ENCODE data around the gene AMDHD2. TPM values are rescaled to one million over a fixed set of nuclear protein-coding genes. Genes with fewer than 3 reads are reported as not detected.
"Not testable (repeated sequence)": the region's sequence is repeated elsewhere in the genome, so short reads cannot be mapped to it uniquely, and the experiment has no call there.

The AMDHD2 gene, protein sequence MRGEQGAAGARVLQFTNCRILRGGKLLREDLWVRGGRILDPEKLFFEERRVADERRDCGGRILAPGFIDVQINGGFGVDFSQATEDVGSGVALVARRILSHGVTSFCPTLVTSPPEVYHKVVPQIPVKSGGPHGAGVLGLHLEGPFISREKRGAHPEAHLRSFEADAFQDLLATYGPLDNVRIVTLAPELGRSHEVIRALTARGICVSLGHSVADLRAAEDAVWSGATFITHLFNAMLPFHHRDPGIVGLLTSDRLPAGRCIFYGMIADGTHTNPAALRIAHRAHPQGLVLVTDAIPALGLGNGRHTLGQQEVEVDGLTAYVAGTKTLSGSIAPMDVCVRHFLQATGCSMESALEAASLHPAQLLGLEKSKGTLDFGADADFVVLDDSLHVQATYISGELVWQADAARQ
- total RNA-seq = 10 to 100 TPM; 25.5 to 34.3 TPM
- long read RNA-seq, donor 1, partial matches to known transcripts = 3 of 21 reads
- long read RNA-seq, donor 1, other reads (novel, unspliced or antisense) = 11 of 21 reads
- long read RNA-seq, donor 2, transcript AMDHD2-202 (10 exons, 3,273 nt) = minor isoform, 18 of 83 reads
- long read RNA-seq, donor 2, transcript AMDHD2-201 (11 exons, 1,459 nt) = major isoform, 34 of 83 reads
- long read RNA-seq, donor 2, transcript AMDHD2-219 (10 exons, 2,890 nt) = minor isoform, 6 of 83 reads
- long read RNA-seq, donor 2, partial matches to known transcripts = 1 of 83 reads
- long read RNA-seq, donor 2, other reads (novel, unspliced or antisense) = 24 of 83 reads

GRCh38 chr16:2520097-2520783, at the start of gene AMDHD2:
Gene AMDHD2, plus strand, starts transcription at chr16:2520371. Its CDS starts 88 bp downstream, at chr16:2520459.
- DNase-seq (ENCODE audit: low spot score) = peak; percentile 97
- intact Hi-C loops (cut with DNase I) = loop anchor here in 1 of 2 donors (10.0 kb wide), 1 partner anchor 315 kb away; the partner anchor contains the start of gene MLST8

GRCh38 chr16:2470603-2471015, 49.6 kb upstream of the AMDHD2 start:
- intact Hi-C loops (cut with DNase I) = no loop called here

GRCh38 chr16:2471016-2471652, 49.0 kb upstream of the AMDHD2 start, which contains the start of gene NTN3:
Gene NTN3, plus strand, starts transcription at chr16:2471297. Its CDS starts 405 bp downstream, at chr16:2471702.
- intact Hi-C loops (cut with DNase I) = no loop called here
- DNase-seq (ENCODE audit: low spot score) = no peak

More at GRCh38 chr16:2470603-2471015, 49.6 kb upstream of the AMDHD2 start:
- DNase-seq (ENCODE audit: low spot score) = no peak

DNA sequence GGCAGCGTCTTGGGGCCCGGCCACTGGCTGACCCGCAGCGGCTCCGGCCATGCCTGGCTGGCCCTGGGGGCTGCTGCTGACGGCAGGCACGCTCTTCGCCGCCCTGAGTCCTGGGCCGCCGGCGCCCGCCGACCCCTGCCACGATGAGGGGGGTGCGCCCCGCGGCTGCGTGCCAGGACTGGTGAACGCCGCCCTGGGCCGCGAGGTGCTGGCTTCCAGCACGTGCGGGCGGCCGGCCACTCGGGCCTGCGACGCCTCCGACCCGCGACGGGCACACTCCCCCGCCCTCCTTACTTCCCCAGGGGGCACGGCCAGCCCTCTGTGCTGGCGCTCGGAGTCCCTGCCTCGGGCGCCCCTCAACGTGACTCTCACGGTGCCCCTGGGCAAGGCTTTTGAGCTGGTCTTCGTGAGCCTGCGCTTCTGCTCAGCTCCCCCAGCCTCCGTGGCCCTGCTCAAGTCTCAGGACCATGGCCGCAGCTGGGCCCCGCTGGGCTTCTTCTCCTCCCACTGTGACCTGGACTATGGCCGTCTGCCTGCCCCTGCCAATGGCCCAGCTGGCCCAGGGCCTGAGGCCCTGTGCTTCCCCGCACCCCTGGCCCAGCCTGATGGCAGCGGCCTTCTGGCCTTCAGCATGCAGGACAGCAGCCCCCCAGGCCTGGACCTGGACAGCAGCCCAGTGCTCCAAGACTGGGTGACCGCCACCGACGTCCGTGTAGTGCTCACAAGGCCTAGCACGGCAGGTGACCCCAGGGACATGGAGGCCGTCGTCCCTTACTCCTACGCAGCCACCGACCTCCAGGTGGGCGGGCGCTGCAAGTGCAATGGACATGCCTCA, 48.3 kb upstream of the AMDHD2 start:
- DNase-seq (ENCODE audit: low spot score) = no peak
- intact Hi-C loops (cut with DNase I) = no loop called here

- DNase-seq (ENCODE audit: low spot score) = no peak
- intact Hi-C loops (cut with DNase I) = no loop called here
Observed at GRCh38 chr16:2472488-2472864, 47.7 kb upstream of the AMDHD2 start.

DNA sequence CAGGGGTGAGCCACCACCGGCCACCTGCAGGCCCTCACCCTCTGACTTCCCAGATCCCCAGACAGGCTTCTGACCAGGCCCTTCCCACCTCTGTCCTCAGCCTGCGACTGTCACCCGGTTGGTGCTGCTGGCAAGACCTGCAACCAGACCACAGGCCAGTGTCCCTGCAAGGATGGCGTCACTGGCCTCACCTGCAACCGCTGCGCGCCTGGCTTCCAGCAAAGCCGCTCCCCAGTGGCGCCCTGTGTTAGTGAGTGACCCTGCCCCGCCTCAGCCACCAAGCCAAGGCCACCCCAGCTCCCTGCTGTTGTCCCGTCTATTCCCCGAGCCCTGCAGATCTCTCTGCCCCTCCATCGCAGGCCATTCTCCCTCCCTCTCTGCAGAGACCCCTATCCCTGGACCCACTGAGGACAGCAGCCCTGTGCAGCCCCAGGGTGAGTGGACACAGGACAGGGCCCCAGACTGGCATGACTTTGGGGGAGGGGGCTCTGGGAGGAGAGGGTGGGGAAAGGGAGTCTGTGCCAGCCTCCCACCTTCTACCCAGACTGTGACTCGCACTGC, 47.2 kb upstream of the AMDHD2 start:
- intact Hi-C loops (cut with DNase I) = no loop called here

GRCh38 chr16:2473446-2473926, 46.7 kb upstream of the AMDHD2 start:
- no peak for DNase-seq (ENCODE audit: low spot score)
- intact Hi-C loops (cut with DNase I) = no loop called here

More for the DNA sequence above, 47.2 kb upstream of the AMDHD2 start:
- DNase-seq (ENCODE audit: low spot score) = no peak

DNA sequence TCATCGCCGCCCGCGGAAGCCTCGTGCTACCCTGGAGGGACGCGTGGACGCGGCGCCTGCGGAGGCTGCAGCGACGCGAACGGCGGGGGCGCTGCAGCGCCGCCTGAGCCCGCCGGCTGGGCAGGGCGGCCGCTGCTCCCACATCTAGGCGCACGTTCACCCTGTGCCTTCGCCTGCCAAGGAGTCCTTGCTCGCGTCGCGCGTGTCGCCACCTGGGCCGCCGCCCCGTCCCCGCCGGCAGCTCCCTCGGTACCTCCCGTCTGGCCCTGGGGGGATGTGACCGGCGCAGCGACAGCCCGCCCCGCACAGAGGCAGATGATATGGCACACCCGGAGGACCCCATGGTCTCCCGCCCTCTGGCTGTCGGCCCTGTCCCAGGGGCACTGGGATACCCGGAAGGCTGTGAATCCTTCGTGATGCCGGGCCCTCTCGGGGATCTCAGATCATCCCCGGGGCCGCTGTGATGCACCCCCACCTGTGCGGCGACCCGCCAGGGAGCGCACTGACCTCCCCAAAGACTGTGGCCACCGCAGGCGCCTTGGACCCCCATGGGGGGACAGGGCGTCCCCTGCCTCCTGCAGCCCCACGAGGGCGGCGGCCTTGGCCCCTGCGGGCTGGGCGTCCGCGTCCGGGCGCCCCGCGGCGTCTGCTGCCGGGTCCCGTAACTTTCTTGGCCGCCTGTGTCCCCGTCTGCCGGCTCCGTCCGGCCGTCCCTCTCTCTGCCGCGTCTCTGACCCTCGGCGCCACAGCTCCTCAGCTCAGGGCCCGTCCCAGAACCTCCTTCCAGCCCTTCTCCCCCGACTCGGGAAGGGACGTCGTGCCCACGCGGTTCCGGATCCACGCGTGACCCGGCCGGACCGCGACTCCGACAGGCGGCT, 45.9 kb upstream of the AMDHD2 start:
- intact Hi-C loops (cut with DNase I) = no loop called here
- no peak for DNase-seq (ENCODE audit: low spot score)

DNA sequence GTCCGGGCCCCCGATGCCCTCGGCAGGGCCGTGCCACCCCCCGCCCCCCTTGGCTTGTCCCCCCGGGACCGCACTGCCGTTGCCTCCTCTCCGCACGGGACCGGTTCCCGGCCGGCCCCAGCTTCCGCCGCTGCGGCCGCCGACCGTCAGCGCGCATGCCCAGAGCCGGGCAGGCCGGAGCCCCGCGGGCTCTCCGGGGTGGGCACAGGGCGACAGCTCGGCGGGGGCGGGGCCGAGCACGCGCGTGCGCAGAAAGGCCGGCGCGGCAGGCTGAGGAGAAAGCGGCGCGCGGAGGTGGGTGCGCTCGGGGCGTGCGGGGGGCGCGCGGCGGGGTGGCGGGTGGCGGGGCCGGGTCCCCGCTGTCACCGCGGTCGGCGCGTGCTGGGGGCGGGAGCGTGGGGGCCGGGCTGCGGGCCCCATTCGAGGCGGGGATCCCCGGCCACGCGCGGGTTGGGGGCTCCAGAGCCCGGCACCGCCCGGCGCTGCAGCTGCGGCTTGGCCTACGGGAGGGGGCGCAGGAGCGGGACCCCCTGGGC, 45.2 kb upstream of the AMDHD2 start, which contains the start of gene TBC1D24:
TSS of gene TBC1D24 (plus strand) at position 251 of the 536 bp plus-strand sequence. CDS start 21,022 bp downstream, outside the sequence.
- peak; percentile 96 for DNase-seq (ENCODE audit: low spot score)

DNA sequence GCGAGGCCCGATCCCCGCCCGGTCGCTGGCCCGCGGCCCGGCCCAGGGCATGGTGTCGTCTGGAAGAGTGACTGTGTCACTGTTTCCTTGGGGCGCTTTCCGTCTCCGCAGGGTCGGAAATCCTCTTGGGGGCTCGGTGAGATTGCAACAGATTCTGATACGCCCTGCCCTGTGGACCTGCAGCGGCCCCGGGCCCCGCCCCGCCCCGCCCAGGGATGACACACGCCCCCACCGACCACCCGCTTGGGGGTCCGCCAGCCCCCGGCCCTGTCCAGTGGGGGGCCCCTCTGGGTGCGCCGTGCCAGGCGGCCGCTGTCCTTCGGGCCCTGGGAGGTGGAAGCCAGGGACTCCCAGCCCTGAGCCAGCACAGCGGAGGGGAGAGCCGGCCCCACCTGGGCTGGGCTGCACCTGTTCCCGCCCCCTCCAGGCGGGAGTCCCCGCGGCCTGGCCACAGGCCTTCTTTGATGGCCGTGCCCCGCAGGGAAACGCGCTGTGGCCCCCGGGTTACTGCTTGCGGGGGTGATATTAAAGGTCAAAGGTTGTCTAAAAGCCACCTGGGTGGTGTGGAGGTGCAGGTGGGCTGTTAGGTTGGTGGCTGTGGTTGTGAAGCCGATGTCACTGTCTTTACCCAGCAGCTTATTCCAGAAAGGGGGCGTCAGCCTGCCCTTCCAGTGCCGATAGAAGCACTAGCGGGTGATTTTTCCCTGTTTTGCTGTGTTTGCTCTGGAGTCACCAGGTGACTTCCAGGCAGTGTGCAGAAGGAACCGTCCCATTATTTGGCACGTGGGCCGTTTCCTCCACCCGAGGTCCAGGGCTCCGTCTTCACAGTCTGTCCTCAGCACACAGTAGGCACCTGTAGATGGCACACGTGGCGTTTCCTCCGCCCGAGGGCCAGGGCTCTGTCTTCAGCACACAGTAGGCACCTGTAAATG, 44.5 kb upstream of the AMDHD2 start:
- intact Hi-C loops (cut with DNase I) = no loop called here
- DNase-seq (ENCODE audit: low spot score) = no peak

More for the DNA sequence above, 45.2 kb upstream of the AMDHD2 start, which contains the start of gene TBC1D24:
- intact Hi-C loops (cut with DNase I) = no loop called here

DNA sequence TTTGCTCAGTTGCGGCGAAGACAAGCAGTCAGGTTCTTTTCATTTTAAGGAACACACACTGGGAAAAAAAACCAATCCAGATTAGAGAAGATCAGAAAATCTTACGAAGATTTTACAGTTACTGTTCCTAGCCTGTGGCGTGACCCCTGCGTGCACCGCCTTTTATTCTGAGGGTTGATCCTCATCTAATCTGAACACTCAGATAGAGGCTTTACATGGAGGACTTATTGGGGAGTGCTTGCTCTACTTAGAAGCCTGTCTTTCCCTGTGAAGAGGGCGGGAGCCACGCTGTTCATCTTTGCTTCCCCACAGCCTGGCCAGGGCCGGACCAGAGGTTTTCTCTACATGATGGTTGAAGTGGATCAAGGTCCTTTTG, 43.8 kb upstream of the AMDHD2 start:
- DNase-seq (ENCODE audit: low spot score) = no peak
- intact Hi-C loops (cut with DNase I) = no loop called here

DNA sequence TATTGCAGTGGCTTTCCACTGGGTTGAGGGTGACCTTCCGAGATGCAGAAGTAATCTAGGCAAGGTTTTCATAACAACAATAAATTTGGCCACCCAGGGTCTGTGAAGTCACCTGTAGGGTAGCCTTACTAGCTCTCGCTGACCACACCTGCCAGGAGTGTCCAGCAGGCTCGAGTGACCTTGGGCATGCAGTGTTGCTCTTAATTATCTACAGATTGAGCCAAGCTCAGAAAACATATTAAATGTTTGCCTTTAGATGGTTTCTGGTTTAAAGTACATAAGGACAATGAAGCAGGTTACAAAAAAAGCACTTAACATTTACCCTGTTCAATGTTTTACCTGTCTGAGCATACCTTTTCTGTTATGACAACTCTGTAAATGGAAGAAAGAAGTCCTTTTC, 43.4 kb upstream of the AMDHD2 start:
- DNase-seq (ENCODE audit: low spot score) = no peak
- intact Hi-C loops (cut with DNase I) = no loop called here

DNA sequence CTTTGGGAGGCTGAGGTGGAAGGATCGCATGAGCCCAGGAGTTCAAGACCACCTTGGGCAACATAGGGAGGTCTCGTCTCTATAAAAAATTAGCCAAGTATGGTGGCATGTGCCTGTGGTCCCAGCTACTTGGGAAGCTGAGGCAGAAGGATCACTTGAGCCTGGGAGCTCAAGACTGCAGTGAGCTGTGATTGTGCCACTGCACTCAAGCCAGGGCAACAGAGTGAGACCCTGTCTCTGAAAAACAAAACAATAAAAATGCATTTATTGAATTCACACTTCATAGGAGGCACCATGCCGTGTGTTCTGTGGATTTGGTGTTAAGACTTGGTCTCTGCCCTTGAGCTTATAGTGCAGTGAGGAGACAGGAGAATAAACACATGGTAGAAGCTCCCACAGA, 42.8 kb upstream of the AMDHD2 start:
- intact Hi-C loops (cut with DNase I) = no loop called here

DNA sequence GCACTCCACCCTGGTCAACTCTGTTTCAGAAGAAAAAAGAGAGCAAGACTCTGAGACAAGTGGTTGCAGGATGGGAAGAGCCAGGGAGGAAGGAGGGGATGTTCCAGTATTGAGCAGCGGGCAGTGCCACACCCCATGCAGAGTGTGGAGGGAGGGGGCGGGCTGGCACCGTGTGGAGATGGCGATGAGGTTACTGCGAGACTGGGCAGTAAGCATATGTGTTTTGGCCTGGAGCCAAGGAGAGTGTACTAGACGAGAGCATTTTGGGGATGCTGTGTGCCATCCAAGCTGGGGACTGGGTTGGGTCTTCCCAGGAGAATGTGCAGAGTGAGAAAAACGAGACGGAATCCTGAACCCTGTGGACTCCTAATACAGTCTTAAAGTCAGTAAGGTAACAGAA, 41.9 kb upstream of the AMDHD2 start:
- no peak for DNase-seq (ENCODE audit: low spot score)
- intact Hi-C loops (cut with DNase I) = no loop called here

More for the DNA sequence above, 42.8 kb upstream of the AMDHD2 start:
- no peak for DNase-seq (ENCODE audit: low spot score)

GRCh38 chr16:2479996-2480395, 40.2 kb upstream of the AMDHD2 start:
- DNase-seq (ENCODE audit: low spot score); intact Hi-C loops (cut with DNase I): not testable (repeated sequence)

DNA sequence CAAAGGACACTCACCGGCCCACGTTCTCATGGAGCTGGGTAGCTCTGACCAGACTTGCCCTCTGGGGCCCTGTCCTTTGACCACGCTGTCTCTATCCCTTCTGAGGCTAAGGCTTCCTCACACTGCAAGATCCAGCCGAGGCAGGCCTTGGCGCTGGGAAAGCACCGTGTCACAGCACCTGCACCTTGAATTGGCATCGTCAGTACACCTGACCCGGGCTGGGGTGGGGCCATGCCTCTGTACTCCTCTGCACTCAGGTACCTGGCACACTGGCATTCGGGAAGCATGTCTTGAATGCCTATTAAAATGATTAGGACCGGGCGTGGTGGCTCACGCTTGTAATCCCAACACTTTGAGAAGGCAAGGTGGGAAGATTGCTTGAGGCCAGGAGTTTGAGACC, 39.2 kb upstream of the AMDHD2 start:
- DNase-seq (ENCODE audit: low spot score) = no peak
- intact Hi-C loops (cut with DNase I) = no loop called here

All from posterior vena cava (tissue), 2 donors.